SK-N-SH (cell line): ENCODE data around the gene UBR2. TPM values are rescaled to one million over a fixed set of nuclear protein-coding genes. Genes with fewer than 3 reads are reported as not detected.
"Not testable (repeated sequence)": the region's sequence is repeated elsewhere in the genome, so short reads cannot be mapped to it uniquely, and the experiment has no call there.

Experiments used
- CTCF ChIA-PET: fragments of 300-600, 350-600 bp; formaldehyde crosslinking; extraction: SDS; loops from one replicate; lab custom pipeline; 2021; lab: Yijun Ruan, JAX
- POLR2A ChIA-PET: fragments of 350-600 bp; sonication (Branson Sonifier 250); formaldehyde crosslinking; extraction: SDS; loops from one replicate; lab custom pipeline; 2020; ENCODE audit warnings: antibody characterized with exemption, inconsistent platforms; lab: Yijun Ruan, JAX
- DNase-seq: peaks from one replicate; pipeline ENCODE4 v3.0.0; 2012
- H2AFZ ChIP-seq: fragments of 200-600 bp; sonication (generic); 2 replicates; pipeline ENCODE4 v1.8.1; 2016; ENCODE audit warnings: antibody characterized with exemption, mild to moderate bottlenecking, low read depth
- H3F3A ChIP-seq: fragments of 200-600 bp; sonication (generic); replicated peaks from 2 replicates; pipeline ENCODE3; 2016; ENCODE audit warnings: antibody characterized with exemption, mild to moderate bottlenecking; ENCODE audit not compliant: insufficient read depth
- H3K27ac ChIP-seq, 2 experiments: fragments of 200-500 bp in 1 of 2; fragments of 200-600 bp in 1 of 2; sonication (Bioruptor generic) in 1 of 2; sonication (generic), shearing (Covaris generic) in 1 of 2; 2 replicates each; pipeline versions ENCODE4 v1.5.1 to v1.6.1; 2014 to 2016; ENCODE audit warnings: low read depth in 2 of 2, inconsistent platforms in 1 of 2, low read length in 1 of 2, mild to moderate bottlenecking in 1 of 2, mixed read lengths in 1 of 2
- H3K27me3 ChIP-seq: fragments of 200-600 bp; sonication (generic), shearing (Covaris generic); 2 replicates; pipeline ENCODE4 v1.6.1; 2016; ENCODE audit warnings: mixed run types; ENCODE audit not compliant: insufficient read depth
- H3K36me3 ChIP-seq, 2 experiments: fragments of 200-500 bp in 1 of 2; fragments of 200-600 bp in 1 of 2; sonication (Bioruptor generic) in 1 of 2; sonication (generic) in 1 of 2; replicated peaks in 1 of 2; 2 replicates each; pipeline versions ENCODE3 to v1.5.1; 2014 to 2016; ENCODE audit warnings: low read length in 1 of 2, mild to moderate bottlenecking in 1 of 2; ENCODE audit not compliant: insufficient read depth in 2 of 2, control insufficient read depth in 1 of 2
- H3K4me1 ChIP-seq, 2 experiments: fragments of 200-500 bp in 1 of 2; fragments of 200-600 bp in 1 of 2; sonication (Bioruptor generic) in 1 of 2; sonication (generic), shearing (Covaris generic) in 1 of 2; 2 replicates each; pipeline versions ENCODE4 v1.5.1 to v1.6.1; 2014 to 2016; ENCODE audit warnings: low read depth in 1 of 2, low read length in 1 of 2, mixed run types in 1 of 2; ENCODE audit not compliant: insufficient read depth in 2 of 2, control insufficient read depth in 1 of 2
- H3K4me2 ChIP-seq: fragments of 200-600 bp; sonication (generic), shearing (Covaris generic); 2 replicates; pipeline ENCODE4 v1.6.1; 2017; ENCODE audit warnings: mixed run types
- H3K4me3 ChIP-seq, 2 experiments: fragments of 200-500 bp in 1 of 2; fragments of 200-600 bp in 1 of 2; sonication (Bioruptor generic) in 1 of 2; sonication (generic), shearing (Covaris generic) in 1 of 2; 2 replicates each; pipeline versions ENCODE4 v1.5.1 to v1.8.1; 2014 to 2016; ENCODE audit warnings: low read depth in 2 of 2, inconsistent platforms in 1 of 2, low read length in 1 of 2, mild to moderate bottlenecking in 1 of 2, mixed read lengths in 1 of 2, moderate library complexity in 1 of 2
- H3K79me2 ChIP-seq: fragments of 200-600 bp; sonication (generic); 2 replicates; pipeline ENCODE4 v1.8.1; 2017; ENCODE audit warnings: mild to moderate bottlenecking; ENCODE audit not compliant: insufficient read depth
- H3K9ac ChIP-seq: fragments of 200-600 bp; sonication (generic); 2 replicates; pipeline ENCODE4 v1.6.1; 2017; ENCODE audit warnings: mixed run types
- H3K9me2 ChIP-seq: fragments of 200-600 bp; sonication (generic); 2 replicates; pipeline ENCODE4 v1.6.1; 2017; ENCODE audit warnings: mixed run types
- H3K9me3 ChIP-seq: fragments of 200-600 bp; sonication (generic); 2 replicates; pipeline ENCODE4 v1.6.1; 2017; ENCODE audit warnings: mixed run types, mild to moderate bottlenecking, moderate library complexity
- H4K20me1 ChIP-seq: fragments of 200-600 bp; sonication (generic); 2 replicates; pipeline ENCODE4 v1.6.1; 2017; ENCODE audit warnings: mild to moderate bottlenecking, mixed run types; ENCODE audit not compliant: insufficient read depth
- FOXJ3 ChIP-seq: sonication (generic); formaldehyde crosslinking; IDR thresholded peaks from 2 replicates; pipeline ENCODE4 v1.5.1; 2020; ENCODE audit warnings: mild to moderate bottlenecking, missing genetic modification reagents
- GABPA ChIP-seq: IDR thresholded peaks from 2 replicates; pipeline ENCODE4 v1.4.0; 2012; ENCODE audit warnings: low read depth, mild to moderate bottlenecking
- GATA2 ChIP-seq: sonication (generic); formaldehyde crosslinking; IDR thresholded peaks from 2 replicates; pipeline ENCODE4 v1.5.0; 2020; ENCODE audit warnings: mild to moderate bottlenecking, missing genetic modification reagents
- JUND ChIP-seq: IDR thresholded peaks from 2 replicates; pipeline ENCODE4 v1.4.0; 2012
- NFIC ChIP-seq: IDR thresholded peaks from 2 replicates; pipeline ENCODE4 v1.4.0; 2012; ENCODE audit warnings: borderline replicate concordance
- NRF1 ChIP-seq: IDR thresholded peaks from 2 replicates; pipeline ENCODE4 v1.6.1; 2012; ENCODE audit warnings: low read depth, mild to moderate bottlenecking, low read length
- POLR2AphosphoS5 ChIP-seq: IDR thresholded peaks from 2 replicates; pipeline ENCODE4 v1.6.1; 2012; ENCODE audit warnings: low read depth, low read length
- YY1 ChIP-seq: IDR thresholded peaks from 2 replicates; pipeline ENCODE4 v1.4.0; 2012; ENCODE audit warnings: low read depth, mild to moderate bottlenecking
- WGBS: methylation state at CpG from one replicate; pipeline ENCODE4 v1.1.6; 2017; ENCODE audit warnings: low lambda C conversion rate; 5-methylcytosine and 5-hydroxymethylcytosine counted together
- polyA plus RNA-seq, 3 experiments: library from polyadenylated mRNA; depleted of rRNA; stranded (reverse); fragments of >200 nt; gene quantifications; 2 replicates each; pipeline ENCODE4 v1.2.3, GENCODE V29; 2012
- TF ChIP-seq, protein P1 (sequence below): fragments of 200-600 bp; sonication (generic); IDR thresholded peaks from 2 replicates; pipeline ENCODE4 v1.6.1; 2017; ENCODE audit warnings: antibody characterized with exemption, mild to moderate bottlenecking, moderate library complexity
- TF ChIP-seq, protein P2 (sequence below): IDR thresholded peaks from 2 replicates; pipeline ENCODE4 v1.6.1; 2012; ENCODE audit warnings: mild to moderate bottlenecking, low read depth, low read length, moderate library complexity
- TF ChIP-seq, protein P3 (sequence below): IDR thresholded peaks from 2 replicates; pipeline ENCODE4 v1.4.0; 2012; ENCODE audit warnings: low read depth, borderline replicate concordance

The UBR2 gene
- polyA plus RNA-seq, 1 of the 3 experiments (the other 2 are of a cell fraction): 5.2 TPM

DNA sequence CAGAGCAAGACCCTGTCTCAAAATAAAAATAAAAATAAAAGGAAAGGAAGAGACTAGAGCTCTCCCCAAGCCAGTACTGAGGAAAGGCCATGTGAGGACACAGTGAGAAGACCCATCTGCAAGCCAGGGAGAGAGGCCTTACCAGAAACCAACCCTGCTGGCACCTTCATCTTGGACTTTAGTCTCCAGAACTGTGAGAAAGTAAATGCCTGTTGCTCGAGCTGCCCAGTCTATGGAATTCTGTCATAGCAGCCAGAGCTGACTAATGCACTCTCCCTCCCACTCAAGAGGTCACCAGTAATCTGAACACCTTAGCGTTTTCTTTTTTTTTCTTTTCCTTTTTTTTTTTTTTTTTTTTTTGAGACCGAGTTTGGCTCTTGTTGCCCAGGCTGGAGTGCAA is 165.9 kb downstream of the UBR2 start:
- no peak overlapping the region for H3K9ac ChIP-seq
- 50% methylated on average over 2 of the region's 3 CpGs for WGBS

DNA sequence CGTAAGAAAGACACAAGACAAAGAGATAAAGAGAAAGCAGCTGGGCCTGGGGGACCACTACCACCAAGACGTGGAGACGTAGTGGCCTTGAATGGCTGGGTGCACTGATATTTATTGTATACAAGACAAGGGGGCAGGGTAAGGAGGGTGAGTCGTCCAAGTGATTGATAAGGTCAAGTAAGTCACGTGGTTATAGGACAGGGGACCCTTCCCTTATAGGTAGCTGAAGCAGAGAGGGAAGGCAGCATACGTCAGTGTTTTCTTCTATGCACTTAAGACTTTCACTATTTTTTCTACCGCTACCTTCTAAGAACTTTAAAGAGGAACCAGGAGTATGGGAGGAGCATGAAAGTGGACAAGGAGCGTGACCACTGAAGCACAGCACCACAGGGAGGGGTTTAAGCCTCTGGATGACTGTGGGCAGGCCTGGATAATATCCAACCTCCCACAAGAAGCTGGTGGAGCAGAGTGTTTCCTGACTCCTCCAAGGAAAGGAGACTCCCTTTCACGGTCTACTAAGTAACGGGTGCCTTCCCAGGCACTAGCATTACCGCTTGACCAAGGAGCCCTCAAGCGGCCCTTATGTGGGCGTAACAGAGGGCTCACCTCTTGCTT is 170.1 kb downstream of the UBR2 start:
- H4K20me1 ChIP-seq, H3K4me2 ChIP-seq, H3K9ac ChIP-seq, H3K4me3 ChIP-seq, H3K79me2 ChIP-seq, H3K4me1 ChIP-seq, H3K36me3 ChIP-seq, H3K27me3 ChIP-seq, H2AFZ ChIP-seq, DNase-seq, H3K9me2 ChIP-seq, POLR2A ChIA-PET, H3F3A ChIP-seq, H3K27ac ChIP-seq, H3K9me3 ChIP-seq: not testable (repeated sequence)
- 81% methylated on average over 13 of the region's 13 CpGs for WGBS
- CTCF ChIA-PET: interaction anchor here (1.2 kb wide), 1 partner anchor 8 kb away, joined by 5 read pairs; no protein-coding TSS in a partner anchor

More for the DNA sequence above, 165.9 kb downstream of the UBR2 start:
- no peak for DNase-seq
- Histone ChIP-seq H3K4me3 (no peak overlapping the region), H2AFZ (no peak overlapping the region; the same call in 1 of the 2 replicates), H3F3A (no peaks in the 10 kb centered on the region), H3K27ac (no peak overlapping the region), H3K27me3 (no peaks in the 10 kb centered on the region), H3K36me3 (no peaks in the 10 kb centered on the region), H3K4me1 (peaks cover 0 to 7% of the 10 kb centered on the region in 2 experiments; a peak in 1 of 4 replicates), H3K9me3 (no peaks in the 10 kb centered on the region), H3K79me2 (no peaks in the 10 kb centered on the region), H3K9me2 (no peaks in the 10 kb centered on the region), H4K20me1 (no peaks in the 10 kb centered on the region), H3K4me2 (no peak overlapping the region)
- TF ChIP-seq, protein P1, sequence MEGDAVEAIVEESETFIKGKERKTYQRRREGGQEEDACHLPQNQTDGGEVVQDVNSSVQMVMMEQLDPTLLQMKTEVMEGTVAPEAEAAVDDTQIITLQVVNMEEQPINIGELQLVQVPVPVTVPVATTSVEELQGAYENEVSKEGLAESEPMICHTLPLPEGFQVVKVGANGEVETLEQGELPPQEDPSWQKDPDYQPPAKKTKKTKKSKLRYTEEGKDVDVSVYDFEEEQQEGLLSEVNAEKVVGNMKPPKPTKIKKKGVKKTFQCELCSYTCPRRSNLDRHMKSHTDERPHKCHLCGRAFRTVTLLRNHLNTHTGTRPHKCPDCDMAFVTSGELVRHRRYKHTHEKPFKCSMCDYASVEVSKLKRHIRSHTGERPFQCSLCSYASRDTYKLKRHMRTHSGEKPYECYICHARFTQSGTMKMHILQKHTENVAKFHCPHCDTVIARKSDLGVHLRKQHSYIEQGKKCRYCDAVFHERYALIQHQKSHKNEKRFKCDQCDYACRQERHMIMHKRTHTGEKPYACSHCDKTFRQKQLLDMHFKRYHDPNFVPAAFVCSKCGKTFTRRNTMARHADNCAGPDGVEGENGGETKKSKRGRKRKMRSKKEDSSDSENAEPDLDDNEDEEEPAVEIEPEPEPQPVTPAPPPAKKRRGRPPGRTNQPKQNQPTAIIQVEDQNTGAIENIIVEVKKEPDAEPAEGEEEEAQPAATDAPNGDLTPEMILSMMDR: no peak
- TF ChIP-seq POLR2AphosphoS5 (no peak), NRF1 (no peak), GATA2 (CRISPR knock-in tag) (no peak), GABPA (no peak), JUND (no peak), FOXJ3 (no peak), NFIC (no peak), YY1 (no peak)
- TF ChIP-seq, protein P2, sequence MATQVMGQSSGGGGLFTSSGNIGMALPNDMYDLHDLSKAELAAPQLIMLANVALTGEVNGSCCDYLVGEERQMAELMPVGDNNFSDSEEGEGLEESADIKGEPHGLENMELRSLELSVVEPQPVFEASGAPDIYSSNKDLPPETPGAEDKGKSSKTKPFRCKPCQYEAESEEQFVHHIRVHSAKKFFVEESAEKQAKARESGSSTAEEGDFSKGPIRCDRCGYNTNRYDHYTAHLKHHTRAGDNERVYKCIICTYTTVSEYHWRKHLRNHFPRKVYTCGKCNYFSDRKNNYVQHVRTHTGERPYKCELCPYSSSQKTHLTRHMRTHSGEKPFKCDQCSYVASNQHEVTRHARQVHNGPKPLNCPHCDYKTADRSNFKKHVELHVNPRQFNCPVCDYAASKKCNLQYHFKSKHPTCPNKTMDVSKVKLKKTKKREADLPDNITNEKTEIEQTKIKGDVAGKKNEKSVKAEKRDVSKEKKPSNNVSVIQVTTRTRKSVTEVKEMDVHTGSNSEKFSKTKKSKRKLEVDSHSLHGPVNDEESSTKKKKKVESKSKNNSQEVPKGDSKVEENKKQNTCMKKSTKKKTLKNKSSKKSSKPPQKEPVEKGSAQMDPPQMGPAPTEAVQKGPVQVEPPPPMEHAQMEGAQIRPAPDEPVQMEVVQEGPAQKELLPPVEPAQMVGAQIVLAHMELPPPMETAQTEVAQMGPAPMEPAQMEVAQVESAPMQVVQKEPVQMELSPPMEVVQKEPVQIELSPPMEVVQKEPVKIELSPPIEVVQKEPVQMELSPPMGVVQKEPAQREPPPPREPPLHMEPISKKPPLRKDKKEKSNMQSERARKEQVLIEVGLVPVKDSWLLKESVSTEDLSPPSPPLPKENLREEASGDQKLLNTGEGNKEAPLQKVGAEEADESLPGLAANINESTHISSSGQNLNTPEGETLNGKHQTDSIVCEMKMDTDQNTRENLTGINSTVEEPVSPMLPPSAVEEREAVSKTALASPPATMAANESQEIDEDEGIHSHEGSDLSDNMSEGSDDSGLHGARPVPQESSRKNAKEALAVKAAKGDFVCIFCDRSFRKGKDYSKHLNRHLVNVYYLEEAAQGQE: no peak
- TF ChIP-seq, protein P3, sequence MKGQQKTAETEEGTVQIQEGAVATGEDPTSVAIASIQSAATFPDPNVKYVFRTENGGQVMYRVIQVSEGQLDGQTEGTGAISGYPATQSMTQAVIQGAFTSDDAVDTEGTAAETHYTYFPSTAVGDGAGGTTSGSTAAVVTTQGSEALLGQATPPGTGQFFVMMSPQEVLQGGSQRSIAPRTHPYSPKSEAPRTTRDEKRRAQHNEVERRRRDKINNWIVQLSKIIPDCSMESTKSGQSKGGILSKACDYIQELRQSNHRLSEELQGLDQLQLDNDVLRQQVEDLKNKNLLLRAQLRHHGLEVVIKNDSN: no peak
- POLR2A ChIA-PET: interaction anchor here (0.6 to 1.2 kb wide), 2 partner anchors 17 to 165 kb away, joined by 3 to 4 read pairs; partner anchors contain the start of gene TBCC
- CTCF ChIA-PET: interaction anchor here (0.9 to 2.7 kb wide), 6 partner anchors 35 to 171 kb away, joined by 3 to 9 read pairs (median 3); no protein-coding TSS in a partner anchor
